Measurements from ENCODE around the gene GDPD5.

GDPD5 gene

DNA sequence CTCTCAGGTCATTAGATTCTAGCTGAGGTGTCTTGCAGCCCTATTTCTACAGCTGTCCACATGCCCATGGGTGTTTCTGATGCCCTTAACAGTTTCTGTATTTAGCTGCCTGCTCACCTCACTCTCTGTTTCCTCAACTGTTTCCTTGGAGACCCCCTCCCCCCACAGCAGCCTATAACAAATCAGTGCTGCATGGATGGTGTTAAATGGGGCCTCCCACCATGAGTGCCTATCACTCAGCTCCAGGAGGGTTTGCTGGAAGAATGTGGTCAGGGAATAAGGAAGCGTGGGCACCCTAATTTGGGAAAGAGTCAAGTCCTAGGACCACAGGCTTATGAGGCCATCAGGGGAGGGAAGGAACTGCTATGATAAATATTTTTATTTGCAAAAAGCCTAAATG is 101.3 kb downstream of the GDPD5 start:
- DNase-seq (ENCODE audit: low read depth), result no peak
- no peak overlapping the region for H3K4me3 ChIP-seq (ENCODE audit: low read length)
- TF ChIP-seq, protein P1, sequence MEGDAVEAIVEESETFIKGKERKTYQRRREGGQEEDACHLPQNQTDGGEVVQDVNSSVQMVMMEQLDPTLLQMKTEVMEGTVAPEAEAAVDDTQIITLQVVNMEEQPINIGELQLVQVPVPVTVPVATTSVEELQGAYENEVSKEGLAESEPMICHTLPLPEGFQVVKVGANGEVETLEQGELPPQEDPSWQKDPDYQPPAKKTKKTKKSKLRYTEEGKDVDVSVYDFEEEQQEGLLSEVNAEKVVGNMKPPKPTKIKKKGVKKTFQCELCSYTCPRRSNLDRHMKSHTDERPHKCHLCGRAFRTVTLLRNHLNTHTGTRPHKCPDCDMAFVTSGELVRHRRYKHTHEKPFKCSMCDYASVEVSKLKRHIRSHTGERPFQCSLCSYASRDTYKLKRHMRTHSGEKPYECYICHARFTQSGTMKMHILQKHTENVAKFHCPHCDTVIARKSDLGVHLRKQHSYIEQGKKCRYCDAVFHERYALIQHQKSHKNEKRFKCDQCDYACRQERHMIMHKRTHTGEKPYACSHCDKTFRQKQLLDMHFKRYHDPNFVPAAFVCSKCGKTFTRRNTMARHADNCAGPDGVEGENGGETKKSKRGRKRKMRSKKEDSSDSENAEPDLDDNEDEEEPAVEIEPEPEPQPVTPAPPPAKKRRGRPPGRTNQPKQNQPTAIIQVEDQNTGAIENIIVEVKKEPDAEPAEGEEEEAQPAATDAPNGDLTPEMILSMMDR (conservative IDR thresholded peaks at IDR 0.05; ENCODE audit: low read length), result no peak

- TF ChIP-seq, protein P1 (conservative IDR thresholded peaks at IDR 0.05; ENCODE audit: low read length), result no peak
- DNase-seq (ENCODE audit: low read depth), result no peak
- H3K4me3 ChIP-seq (ENCODE audit: low read length), result no peak overlapping the region
These were observed 102.0 kb downstream of the GDPD5 start for GRCh38 chr11:75423721-75424120.

GRCh38 chr11:75422248-75423231 is 103.2 kb downstream of the GDPD5 start:
- TF ChIP-seq, protein P1 (conservative IDR thresholded peaks at IDR 0.05; ENCODE audit: low read length), result no peak
- H3K4me3 ChIP-seq (ENCODE audit: low read length), result no peak overlapping the region
- DNase-seq (ENCODE audit: low read depth), result no peak

GRCh38 chr11:75421902-75422247 is 103.9 kb downstream of the GDPD5 start:
- TF ChIP-seq, protein P1 (conservative IDR thresholded peaks at IDR 0.05; ENCODE audit: low read length), result no peak
- no peak for DNase-seq (ENCODE audit: low read depth)

DNA sequence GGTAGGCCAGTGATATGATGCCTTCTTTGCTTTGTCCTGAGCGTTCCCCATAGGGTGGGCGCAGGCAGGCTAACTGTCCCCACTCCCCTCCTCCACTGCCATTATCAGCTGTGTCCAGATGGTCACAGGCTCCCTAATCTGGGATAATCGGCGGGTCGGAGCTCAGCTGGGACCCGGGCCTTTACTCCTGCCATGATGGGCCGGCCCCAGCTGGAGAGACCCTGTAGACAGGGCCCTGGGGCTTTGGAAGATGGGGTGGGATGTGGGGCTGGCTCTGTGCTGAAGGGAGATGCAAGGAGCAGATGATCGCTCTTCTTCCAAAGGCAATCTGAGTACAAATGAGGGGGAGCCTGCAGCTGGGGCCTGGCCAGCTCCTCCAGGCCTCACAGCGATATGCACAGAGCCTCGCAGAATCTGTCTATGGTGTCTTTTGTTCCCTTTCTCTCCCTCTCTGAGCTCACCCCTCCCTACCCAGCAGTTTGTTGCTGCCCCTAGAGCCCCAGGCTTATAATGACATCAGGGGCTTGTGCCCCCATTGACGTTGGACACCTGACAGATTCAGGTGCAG is 104.6 kb downstream of the GDPD5 start:
- no peak for DNase-seq (ENCODE audit: low read depth)
- no peak overlapping the region for H3K4me3 ChIP-seq (ENCODE audit: low read length)
- TF ChIP-seq, protein P1 (conservative IDR thresholded peaks at IDR 0.05; ENCODE audit: low read length), result no peak

More at GRCh38 chr11:75421902-75422247, 103.9 kb downstream of the GDPD5 start:
- H3K4me3 ChIP-seq (ENCODE audit: low read length), result no peak overlapping the region

DNA sequence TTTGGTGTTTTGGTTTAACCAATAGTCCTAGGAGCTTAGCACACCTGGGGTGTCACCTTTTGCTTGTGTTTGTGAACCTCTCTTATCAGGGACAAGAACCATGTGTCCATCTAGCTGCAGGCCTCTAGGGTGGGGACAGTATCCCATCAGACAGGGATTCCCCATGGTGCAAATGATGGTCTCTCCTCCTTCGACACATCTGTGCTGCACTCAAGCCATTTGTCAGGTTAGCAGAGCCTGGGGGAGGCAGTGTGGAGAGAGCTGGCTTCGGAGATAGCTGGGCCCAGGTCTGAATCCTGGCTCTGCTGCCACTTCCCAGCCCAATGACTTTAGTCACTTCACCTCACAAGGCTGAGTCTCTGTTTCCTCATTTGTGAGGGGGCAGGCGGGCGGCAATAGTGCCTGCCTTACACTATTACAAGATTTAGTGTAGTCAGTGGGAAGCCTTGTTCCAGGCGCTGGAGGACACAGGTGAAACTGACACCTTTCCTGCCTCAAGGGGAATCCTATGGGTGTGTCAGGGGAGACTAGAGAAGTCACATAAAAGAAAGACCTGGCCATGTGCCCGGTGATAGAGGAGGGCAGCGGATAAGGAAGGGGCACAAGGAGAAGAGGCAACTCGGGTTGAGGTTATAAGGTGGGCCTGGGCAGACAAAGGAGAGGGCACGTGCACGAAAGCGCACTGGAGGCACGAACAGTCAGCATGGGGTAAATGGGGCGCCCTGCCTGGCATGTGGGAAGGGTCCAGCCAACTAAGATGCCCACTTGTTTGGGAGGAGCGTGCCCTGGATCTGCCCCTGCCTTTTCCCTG is 105.3 kb downstream of the GDPD5 start:
- DNase-seq (ENCODE audit: low read depth), result no peak
- no peak overlapping the region for H3K4me3 ChIP-seq (ENCODE audit: low read length)
- TF ChIP-seq, protein P1 (conservative IDR thresholded peaks at IDR 0.05; ENCODE audit: low read length), result no peak

Measured in AG10803 (cell line).